Fibroblast of villous mesenchyme (primary cell): ENCODE measurements around the gene NAT16. TPM values are rescaled to one million over a fixed set of nuclear protein-coding genes. Genes with fewer than 3 reads are reported as not detected.
"Not testable (repeated sequence)": the region's sequence is repeated elsewhere in the genome, so short reads cannot be mapped to it uniquely, and the experiment has no call there.

ENCODE experiments used
- DNase-seq: peaks from one replicate; pipeline ENCODE4 v3.0.0-alpha.2; 2010; ENCODE audit warnings: low read depth
- H3K4me3 ChIP-seq: 2 replicates; pipeline ENCODE4 v1.5.1; 2011; ENCODE audit warnings: low read depth, mild to moderate bottlenecking, low read length
- total RNA-seq: library from RNA; depleted of rRNA; stranded (reverse); fragments of >200 nt; gene quantifications from 2 replicates; pipeline ENCODE4 v1.2.3, GENCODE V29; 2012
- TF ChIP-seq, protein P1 (sequence below): IDR thresholded peaks from 2 replicates; pipeline ENCODE4 v1.5.1; 2012; ENCODE audit warnings: low read depth, mild to moderate bottlenecking, low read length; ENCODE audit not compliant: insufficient read depth

Gene NAT16
- total RNA-seq, 1 donor = not detected

DNA sequence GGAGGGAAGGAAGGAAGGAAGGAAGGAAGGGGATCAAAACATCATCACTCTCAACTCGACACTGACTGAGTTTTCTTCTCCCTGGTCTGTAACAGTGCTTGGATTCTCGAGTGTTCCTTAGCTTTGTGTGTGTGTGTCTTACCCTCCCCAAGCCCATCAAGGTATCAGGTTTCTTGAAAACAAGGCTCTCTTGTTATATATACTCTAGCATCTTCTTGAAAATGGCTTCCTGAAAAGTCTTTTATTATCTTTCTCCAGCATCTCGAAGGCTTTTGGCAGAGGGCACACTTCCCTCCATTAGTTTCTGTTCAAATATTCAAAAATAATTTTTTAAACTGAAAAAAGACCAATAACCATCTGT, 39.8 kb downstream of the NAT16 start:
- TF ChIP-seq, protein P1, sequence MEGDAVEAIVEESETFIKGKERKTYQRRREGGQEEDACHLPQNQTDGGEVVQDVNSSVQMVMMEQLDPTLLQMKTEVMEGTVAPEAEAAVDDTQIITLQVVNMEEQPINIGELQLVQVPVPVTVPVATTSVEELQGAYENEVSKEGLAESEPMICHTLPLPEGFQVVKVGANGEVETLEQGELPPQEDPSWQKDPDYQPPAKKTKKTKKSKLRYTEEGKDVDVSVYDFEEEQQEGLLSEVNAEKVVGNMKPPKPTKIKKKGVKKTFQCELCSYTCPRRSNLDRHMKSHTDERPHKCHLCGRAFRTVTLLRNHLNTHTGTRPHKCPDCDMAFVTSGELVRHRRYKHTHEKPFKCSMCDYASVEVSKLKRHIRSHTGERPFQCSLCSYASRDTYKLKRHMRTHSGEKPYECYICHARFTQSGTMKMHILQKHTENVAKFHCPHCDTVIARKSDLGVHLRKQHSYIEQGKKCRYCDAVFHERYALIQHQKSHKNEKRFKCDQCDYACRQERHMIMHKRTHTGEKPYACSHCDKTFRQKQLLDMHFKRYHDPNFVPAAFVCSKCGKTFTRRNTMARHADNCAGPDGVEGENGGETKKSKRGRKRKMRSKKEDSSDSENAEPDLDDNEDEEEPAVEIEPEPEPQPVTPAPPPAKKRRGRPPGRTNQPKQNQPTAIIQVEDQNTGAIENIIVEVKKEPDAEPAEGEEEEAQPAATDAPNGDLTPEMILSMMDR = no peak

DNA sequence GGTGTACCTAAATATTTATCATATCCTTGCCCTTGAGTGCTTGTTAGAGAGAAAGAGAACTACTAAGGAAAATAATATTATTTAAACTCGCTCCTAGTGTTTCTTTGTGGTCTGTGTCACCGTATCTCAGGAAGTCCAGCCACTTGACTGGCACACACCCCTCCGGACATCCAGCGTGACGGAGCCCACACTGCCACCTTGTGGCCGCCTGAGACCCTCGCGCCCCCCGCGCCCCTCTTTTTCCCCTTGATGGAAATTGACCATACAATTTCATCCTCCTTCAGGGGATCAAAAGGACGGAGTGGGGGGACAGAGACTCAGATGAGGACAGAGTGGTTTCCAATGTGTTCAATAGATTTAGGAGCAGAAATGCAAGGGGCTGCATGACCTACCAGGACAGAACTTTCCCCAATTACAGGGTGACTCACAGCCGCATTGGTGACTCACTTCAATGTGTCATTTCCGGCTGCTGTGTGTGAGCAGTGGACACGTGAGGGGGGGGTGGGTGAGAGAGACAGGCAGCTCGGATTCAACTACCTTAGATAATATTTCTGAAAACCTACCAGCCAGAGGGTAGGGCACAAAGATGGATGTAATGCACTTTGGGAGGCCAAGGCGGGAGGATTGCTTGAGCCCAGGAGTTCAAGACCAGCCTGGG, 41.8 kb downstream of the NAT16 start:
- TF ChIP-seq, protein P1 = peak; percentile 69
- H3K4me3 ChIP-seq = no peak overlapping the region
- peak; percentile 97 for DNase-seq

More for the DNA sequence above, 39.8 kb downstream of the NAT16 start:
- DNase-seq = no peak
- H3K4me3 ChIP-seq = no peak overlapping the region

DNA sequence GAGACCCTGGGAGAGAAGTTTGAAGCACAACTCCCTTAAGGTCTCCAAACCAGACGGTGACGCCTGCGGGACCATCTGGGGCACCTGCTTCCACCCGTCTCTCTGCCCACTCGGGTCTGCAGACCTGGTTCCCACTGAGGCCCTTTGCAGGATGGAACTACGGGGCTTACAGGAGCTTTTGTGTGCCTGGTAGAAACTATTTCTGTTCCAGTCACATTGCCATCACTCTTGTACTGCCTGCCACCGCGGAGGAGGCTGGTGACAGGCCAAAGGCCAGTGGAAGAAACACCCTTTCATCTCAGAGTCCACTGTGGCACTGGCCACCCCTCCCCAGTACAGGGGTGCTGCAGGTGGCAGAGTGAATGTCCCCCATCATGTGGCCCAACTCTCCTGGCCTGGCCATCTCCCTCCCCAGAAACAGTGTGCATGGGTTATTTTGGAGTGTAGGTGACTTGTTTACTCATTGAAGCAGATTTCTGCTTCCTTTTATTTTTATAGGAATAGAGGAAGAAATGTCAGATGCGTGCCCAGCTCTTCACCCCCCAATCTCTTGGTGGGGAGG, 42.4 kb downstream of the NAT16 start:
- TF ChIP-seq, protein P1 = no peak
- no peak overlapping the region for H3K4me3 ChIP-seq
- no peak for DNase-seq

DNA sequence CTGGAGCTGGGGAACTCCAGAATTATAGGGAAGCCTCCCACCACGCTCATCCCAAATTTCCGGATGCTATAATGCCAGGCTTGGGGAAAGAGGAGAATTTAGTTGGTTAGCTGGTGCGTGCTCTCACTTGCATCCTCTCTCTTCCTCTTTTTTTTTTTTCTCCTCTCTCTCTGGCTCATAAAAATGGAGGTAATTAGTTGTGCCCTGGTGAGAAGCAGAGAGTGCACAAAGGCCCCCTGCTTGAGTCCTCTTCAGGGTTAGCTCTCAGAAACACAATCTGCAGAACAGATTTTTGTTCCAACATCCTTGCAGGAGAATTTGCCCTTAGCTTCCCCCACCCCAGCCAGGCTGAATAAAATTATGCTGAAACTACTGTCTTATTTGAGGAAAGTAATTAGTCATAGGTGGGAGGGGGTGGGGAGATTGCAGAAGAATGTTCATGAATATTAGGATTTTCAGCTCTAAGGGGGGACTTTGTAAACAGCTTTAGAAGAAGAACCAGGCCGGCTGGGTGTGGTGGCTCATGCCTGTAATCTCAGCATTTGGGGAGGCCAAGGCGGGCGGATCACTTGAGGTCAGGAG, 45.6 kb downstream of the NAT16 start:
- TF ChIP-seq, protein P1 = no peak
- peak; percentile 67 for DNase-seq
- H3K4me3 ChIP-seq = no peak overlapping the region

DNA sequence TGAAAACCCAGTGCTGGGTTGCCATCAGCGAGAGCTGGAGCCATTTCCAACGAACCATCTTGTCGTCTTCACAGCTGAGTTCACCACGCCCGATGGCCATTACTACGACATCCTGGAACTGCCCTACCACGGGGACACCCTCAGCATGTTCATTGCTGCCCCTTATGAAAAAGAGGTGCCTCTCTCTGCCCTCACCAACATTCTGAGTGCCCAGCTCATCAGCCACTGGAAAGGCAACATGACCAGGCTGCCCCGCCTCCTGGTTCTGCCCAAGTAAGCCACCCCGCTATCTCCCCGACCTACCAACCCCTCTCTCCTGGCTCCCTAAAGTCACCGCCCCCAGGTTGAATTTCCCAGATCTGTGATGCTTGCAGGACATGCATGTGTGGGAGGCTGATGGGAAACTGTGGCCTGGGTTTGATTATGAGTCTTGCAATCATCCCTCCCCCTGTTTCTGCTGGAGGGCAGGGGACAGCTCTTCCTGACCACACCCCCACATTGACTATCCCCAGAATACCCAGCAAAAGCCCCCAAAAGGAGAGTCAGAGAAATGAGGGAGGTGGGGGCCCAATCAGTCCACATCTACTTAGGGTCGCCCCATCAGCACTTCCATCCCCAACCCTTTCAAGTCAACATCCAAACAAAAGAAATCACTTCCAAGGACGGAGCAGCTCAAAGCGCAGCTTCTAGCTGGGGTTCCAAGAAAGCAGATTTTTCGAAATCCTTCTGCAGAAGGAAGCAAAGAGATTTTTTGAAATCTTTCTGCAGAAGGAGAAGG, 46.3 kb downstream of the NAT16 start:
- peak; percentile 65 for DNase-seq
- H3K4me3 ChIP-seq = no peak overlapping the region
- TF ChIP-seq, protein P1 = no peak

DNA sequence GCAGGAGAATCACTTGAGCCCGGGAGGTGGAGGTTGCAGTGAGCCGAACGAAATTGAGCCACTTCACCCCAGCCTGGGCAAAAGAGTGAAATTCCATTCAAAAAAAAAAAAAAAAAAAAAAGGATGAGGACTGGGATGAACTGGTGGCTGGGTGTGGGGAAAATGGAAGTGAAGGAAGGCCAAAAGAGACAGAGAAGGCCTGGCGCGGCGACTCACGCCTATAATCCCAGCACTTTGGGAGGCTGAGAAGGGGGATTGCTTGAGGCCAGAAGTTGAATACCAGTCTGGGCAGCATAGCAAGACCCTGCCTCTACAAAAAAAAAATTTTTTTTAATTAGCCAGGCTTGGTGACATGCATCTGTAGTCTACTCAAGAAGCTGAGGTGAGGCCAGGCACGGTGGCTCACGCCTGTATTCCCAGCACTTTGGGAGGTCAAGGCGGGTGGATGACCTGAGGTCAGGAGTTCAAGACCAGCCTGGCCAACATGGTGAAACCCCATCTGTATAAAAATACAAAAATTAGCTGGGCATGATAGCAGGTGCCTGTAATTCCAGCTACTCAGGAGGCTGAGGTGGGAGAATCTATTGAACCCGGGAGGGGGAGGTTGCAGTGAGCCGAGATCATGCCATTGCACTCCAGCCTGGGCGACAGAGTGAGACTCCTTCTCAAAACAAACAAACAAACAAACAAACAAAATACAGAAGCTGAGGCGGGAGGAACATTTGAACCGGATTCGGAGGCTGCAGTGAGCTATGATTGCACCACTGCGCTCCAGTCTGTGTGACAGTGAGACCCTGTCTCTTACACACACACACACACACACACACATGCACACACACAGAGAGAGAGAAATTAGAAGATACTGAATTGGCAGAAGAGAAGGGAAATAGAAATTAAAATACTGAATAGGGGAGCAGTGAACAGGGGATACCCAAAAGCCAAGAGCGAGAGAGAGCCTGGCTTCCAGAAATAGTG, 47.2 kb downstream of the NAT16 start:
- H3K4me3 ChIP-seq, DNase-seq: not testable (repeated sequence)
